Measurements from ENCODE around the gene SPATA7. TPM values are rescaled to one million over a fixed set of nuclear protein-coding genes. Genes with fewer than 3 reads are reported as not detected.

The SPATA7 gene
- total and polyA plus RNA-seq, 9 of the 15 experiments (the other 6 are each of a cell fraction or from before 2014, with no cell fraction given): 0.80 to 3.3 (median 2.5) TPM

GRCh38 chr14:88481794-88482193, 96.3 kb downstream of the SPATA7 start:
- Histone ChIP-seq H3K9me1 (ENCODE audit: control insufficient read depth, insufficient read depth, low read length) (no peaks in the 10 kb centered on the region), H3K79me2 (ENCODE audit: control insufficient read depth, insufficient read depth, low read length) (no peaks in the 10 kb centered on the region), H3K4me3 (no peak overlapping the region), H4K20me1 (replicated peaks; ENCODE audit: control insufficient read depth, insufficient read depth, low read length) (no peaks in the 10 kb centered on the region), H3K36me3 (ENCODE audit: control insufficient read depth, insufficient read depth, low read length) (no peaks in the 10 kb centered on the region), H3K4me2 (ENCODE audit: insufficient read depth, low read length) (no peak overlapping the region), H3K27me3 (ENCODE audit: control insufficient read depth in 2 of 2, insufficient read depth in 2 of 2, low read length in 2 of 2) (no peaks in the 10 kb centered on the region), H3K27ac (ENCODE audit: extremely low read depth, low read depth, low read length) (no peak overlapping the region), H3K9ac (ENCODE audit: insufficient read depth in 1 of 2, low read depth in 2 of 2, low read length in 2 of 2) (no peak overlapping the region), H2AFZ (ENCODE audit: low read depth, low read length) (no peak overlapping the region), H3K4me1 (replicated peaks in 1 of 2; ENCODE audit: control insufficient read depth in 2 of 2, insufficient read depth in 2 of 2, low read length in 2 of 2) (no peaks in the 10 kb centered on the region), H3K9me3 (replicated peaks; ENCODE audit: control insufficient read depth, insufficient read depth, low read depth, low read length) (no peaks in the 10 kb centered on the region)
- WGBS (ENCODE audit: insufficient coverage, low coverage, missing lambda C conversion rate): 16% methylated on average over 5 of the region's 7 CpGs
- FAIRE-seq: no peak
- no peak for DNase-seq (ENCODE audit: extremely low read depth in 1 of 4, low spot score in 3 of 4)
- ChIA-PET POLR2A (no interaction called here), CTCF (ENCODE audit: low intra/inter-chr PET ratio) (no interaction called here)
- no TSS peak for BruUV-seq (replicated peaks)
- intact Hi-C loops (cut with micrococcal nuclease) (no loop called here), in situ Hi-C loops (cut with MboI) (loop anchor here (25.0 kb wide), 1 partner anchor 531 kb away; no protein-coding TSS in a partner anchor)
- ATAC-seq: no peak
- no peak for TF ChIP-seq HDAC8 (tag; IDR thresholded peaks at IDR 0.05)
- TF ChIP-seq TFE3 (CRISPR knock-in tag; IDR thresholded peaks at IDR 0.05): no peak
- no peak for TF ChIP-seq ZNF398 (CRISPR knock-in tag; IDR thresholded peaks at IDR 0.05)
